IPS DF 4.7 (cell line): ENCODE results near the gene COL5A1.

Source experiments
- DNase-seq: peaks from one replicate; pipeline ENCODE4 v3.0.0-alpha.2; 2013; ENCODE audit warnings: low spot score; ENCODE audit errors: extremely low read depth

COL5A1 gene

DNA sequence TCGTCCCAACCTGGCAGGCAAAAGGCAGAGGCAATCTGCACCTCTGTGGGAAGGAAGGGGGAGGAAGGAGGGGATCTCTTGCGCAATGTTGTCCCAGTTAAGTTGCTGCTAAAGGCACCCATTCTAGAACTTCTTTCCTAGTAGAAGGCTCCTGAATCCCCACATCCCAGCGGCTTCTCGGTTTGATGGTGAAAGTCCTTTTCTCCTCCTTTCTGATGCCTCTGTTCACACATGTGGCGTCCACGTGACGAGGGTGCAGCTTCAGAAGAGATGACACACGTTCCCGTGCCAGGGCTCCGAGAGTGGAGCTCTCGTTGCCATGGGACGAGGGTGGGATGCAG, 142.1 kb downstream of the COL5A1 start:
- DNase-seq: no peak

DNA sequence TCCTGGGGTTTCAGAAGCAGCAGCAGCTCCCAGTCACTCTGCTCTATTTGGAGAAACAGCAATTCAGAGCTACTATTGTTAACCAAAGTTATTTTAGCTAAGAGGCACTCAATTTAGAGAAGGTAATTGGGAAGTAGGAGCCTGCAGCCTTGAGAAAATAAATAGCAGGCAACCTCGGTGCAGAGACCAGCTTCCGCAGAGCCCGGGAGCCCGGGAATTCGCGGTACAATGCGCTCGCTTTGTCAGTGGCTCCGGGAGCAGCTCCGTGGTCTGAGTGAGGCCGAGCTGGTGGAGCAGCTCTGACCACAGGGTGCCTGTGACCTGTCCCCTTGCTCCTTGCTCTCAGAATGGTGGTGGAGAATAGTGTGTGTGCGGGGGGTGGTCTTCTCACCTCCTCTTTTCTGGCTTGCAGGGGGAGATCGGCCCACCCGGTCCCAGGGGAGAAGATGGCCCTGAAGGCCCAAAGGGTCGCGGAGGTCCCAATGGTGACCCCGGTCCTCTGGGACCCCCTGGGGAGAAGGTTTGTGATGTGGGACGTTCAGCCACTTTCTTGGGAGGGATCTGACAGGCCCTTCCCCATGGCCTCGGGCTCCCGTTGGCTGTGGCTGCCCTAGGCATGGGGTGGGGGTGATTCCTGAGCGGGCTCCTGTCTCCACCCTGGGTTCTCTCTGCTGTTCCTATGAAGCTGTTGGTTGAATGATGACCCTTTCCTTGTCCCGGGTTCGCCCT, 143.1 kb downstream of the COL5A1 start:
- DNase-seq: no peak

DNA sequence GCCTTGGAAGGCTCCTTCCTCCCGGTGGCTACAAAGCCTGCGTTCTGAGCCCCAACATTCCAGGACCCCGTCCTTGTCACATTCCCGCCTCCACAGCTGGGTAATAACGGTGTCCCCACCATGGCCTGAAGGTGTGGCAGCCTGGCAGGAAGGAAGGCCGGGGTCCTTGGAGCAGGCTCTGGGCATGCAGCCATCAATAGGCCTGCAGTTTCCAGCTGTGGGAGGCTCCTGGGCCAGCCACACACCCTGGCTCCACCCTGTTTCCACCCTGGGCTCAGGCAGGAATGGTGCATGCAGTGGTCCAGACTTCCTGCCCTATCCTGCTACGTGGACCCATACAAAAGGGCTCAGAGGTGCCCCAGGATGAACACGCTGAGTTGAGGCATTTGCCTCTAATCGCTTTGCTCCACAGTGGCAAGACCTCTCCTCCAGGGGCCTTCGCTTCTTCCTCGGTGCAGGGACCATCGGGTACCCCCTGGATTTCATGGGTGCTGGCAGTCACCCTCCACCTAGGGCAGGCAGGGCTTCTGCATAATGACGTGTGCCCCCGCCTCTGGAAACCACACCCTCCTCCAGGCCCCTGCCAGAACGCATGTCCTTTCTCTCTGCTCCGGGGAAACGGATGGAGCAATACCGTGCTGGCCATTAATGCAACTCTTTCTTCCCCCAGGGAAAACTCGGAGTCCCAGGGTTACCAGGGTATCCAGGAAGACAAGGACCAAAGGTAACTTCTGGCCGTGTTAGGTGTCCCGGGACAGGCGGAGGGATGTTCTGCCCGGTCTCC, 143.9 kb downstream of the COL5A1 start:
- no peak for DNase-seq

GRCh38 chr9:134787601-134788531, 146.3 kb downstream of the COL5A1 start:
- DNase-seq: no peak

DNA sequence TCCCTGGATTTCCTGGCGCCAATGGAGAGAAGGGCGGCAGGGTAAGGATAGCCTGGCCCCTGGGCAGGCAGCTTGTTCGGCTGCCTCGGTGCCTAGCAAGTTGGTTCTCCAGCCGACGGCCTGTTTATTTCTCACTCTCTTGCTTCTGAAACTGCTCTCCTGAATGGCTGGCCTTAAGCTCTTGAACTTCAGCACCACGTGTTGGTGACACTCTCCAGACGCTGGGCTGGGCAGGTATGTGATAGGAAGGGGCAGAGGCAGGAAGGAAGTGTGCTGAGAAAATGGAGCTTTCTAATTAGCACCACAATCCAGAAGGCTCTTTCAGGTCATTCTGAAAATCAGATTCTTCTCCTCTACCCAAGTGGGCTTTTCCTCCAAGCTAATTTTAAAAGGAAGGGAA, 147.6 kb downstream of the COL5A1 start:
- DNase-seq: no peak

DNA sequence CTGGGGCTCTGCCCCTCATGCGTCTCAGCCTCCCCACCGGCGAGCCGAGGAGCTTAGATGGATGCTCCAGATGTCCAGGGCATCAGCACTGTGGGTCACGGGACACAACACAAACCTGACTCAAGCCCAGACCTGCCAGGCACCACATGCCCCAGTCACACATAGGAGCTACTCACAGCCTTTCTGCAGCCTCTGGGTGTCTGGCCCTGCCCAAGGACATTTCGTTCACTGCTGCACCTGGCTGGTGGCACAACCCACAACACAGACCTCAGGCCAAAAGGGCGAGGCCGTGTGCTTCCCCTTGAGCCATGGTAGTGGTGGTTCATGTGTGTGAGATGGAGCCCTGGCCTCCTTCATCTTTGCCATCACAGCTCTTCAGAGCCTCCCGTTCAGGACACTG, 149.4 kb downstream of the COL5A1 start:
- DNase-seq: no peak

- no peak for DNase-seq
Measured at GRCh38 chr9:134792627-134793026, 151.0 kb downstream of the COL5A1 start.

DNA sequence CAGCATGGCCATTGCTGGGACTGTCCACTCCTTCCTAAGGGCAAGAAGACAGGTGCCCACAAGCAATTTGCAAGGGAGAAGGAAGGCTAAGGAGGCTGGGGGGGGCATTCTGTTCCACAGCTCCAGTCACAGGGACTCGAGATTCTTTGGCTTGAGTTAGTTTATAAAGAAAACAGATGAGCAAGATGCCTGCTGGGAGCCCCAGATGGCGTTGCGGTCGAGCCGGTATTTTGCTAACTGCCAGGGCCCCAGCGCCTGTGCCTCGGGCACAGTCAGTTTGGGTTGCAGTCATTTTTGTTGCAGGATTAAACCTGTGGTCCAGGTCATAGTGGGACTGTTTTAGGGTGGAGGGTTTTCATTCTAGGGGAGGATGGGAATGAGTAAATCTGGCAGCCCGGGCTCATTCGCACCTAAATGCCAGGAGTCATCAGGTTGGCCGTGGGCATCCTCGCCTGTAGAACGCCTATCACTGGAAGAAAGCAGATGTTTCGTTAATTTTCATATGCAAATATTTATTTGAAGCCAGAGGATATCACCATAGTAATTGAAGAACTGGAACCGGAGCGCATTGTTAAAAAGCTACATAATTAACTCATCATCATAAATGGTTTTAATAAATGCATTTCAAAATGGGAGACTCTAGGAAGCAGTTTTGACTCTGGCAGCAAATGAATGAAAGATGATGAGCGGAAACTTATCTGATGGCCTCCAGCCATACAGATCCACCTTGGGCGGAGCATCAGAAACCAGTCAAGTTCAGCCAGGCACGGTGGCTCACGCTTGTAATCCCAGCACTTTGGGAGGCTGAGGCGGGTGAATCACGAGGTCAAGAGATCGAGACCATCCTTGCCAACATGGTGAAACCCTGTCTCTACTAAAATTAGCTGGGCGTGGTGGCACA, 151.9 kb downstream of the COL5A1 start:
- DNase-seq: no peak

DNA sequence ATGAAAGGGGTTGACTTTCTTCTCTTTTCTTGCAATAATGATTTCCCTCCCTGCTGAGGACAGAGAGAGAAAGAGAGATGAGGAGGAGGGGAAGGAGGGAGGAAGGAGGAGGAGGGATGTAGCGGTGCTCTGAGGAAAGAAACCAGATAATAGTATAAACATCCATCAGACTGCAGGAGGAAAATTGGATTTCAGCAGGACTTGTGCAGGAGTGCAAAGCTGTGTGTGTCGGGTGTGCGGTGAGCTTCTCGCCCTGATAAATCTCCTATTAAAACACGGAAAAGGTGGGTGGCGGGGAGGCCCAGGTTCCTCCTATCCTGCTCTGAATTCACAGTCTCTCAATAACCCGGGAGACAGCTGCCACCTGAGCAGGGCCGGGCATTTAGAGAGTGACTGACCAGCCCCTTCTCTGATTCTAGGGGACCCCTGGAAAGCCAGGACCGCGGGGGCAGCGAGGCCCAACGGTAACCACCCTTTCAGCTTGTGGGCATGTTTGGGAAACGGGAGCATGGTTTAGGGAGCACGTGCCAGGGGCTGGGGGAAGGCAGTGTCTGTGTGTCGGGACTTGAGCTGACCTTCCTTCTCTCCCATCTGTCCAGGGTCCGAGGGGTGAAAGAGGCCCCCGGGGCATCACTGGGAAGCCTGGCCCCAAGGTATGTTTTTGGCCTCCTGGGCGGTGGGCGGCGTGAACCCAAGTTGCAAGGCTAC, 153.2 kb downstream of the COL5A1 start:
- DNase-seq: no peak

GRCh38 chr9:134795446-134795845, 153.8 kb downstream of the COL5A1 start:
- no peak for DNase-seq

DNA sequence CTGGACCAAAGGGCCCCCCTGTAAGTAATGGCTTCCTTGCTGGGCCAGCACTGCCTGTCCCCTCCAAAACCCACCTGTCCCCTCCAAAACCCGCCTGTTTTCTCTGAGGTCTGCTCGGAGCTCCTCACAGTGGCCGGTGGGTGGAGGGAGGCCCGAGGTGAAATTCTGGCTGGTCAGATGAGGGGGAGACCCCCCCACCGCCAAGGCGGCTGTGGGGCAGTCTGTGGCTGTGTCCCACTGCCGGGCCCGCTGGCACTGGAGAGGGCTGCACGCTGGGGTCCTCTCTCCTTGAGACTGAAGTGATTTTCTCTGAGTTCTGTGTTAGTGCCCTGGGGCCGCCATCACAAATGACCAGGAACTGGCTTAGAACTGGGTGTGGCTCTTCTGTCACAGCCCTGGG, 155.3 kb downstream of the COL5A1 start:
- DNase-seq: no peak

DNA sequence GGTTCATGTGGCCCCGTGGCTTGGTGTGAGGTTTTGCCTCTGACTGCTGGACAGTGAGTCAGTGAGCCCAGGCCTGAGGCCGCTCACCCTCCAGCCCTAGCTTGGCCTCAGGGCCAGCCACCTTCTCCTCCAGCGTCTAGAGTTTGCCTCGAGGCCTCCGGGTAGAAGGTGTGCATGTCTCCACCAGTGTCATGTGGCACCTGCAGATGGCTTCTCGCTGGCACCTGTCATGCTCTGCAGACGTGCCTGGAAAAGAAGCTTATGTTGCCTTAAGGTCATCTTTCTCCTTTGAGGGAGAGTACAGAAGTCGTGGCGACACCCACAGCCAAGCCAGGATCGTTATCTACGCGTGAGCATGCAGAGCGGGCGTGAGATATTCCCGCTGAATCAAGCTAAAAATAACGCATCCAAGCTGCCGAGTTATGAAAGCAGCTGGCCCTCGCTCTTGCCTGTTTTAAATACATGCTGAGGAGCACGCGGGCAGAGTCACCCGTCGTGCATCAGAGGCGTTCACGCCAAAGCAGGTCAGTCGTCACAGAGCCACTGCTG, 159.3 kb downstream of the COL5A1 start:
- no peak for DNase-seq

GRCh38 chr9:134802216-134802795, 160.7 kb downstream of the COL5A1 start:
- DNase-seq: no peak

DNA sequence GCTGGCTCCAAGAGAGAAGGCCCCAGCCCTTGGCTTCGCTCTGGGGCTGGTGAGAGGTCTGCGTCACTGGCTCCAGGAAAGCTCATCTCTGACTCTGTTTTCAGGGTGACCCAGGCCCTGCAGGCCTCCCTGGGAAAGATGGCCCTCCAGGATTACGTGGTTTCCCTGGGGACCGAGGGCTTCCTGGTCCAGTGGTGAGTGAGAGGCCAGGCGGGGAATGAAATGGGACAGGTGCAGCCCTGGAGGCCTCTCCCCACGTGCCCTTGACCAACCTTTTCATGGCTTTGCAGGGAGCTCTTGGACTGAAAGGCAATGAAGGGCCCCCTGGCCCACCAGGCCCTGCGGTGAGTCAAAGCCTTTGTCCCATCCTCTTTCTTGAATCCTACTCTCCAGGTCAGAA, 163.3 kb downstream of the COL5A1 start:
- no peak for DNase-seq

GRCh38 chr9:134807716-134808446, 166.3 kb downstream of the COL5A1 start:
- no peak for DNase-seq

- DNase-seq: no peak
Measured at GRCh38 chr9:134808447-134808792, 166.8 kb downstream of the COL5A1 start.

DNA sequence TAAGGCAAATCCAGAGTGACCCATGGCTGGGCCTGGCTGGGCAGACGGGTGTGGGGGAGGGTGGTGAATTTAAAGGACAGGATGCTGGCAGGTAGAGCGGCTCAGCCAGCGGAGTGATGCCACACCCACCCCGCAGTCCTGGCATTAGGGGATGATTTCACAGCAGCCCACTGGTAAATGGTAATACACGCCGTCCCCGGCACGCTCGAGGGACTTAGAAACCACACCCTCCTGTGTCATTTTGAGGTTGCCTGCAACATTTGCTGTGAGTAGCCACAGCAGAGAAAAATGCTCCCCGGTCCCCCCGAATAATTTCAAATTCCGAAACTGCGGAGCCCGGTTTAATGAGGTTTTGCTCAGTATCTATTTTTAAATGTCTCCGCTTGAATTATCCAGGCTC, 167.7 kb downstream of the COL5A1 start:
- DNase-seq: no peak

DNA sequence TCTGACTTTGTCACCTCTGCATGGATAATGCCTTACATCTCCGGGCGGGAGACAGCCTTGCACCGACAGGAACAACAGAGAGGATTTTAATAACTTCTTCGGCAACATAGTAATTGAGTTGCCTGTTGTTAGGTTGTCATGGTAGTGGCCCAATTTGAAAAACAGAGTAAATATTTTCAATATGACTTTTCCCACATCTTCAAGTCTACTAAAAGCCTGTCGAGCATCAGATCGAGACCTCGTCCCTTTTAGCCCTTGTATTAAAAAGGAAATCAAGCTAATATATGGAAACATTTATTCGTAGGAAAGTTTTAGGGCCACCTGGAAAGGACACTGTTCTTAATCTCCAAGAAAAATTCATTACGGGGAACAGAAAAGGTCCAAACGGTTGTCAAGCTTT, 168.2 kb downstream of the COL5A1 start:
- no peak for DNase-seq

DNA sequence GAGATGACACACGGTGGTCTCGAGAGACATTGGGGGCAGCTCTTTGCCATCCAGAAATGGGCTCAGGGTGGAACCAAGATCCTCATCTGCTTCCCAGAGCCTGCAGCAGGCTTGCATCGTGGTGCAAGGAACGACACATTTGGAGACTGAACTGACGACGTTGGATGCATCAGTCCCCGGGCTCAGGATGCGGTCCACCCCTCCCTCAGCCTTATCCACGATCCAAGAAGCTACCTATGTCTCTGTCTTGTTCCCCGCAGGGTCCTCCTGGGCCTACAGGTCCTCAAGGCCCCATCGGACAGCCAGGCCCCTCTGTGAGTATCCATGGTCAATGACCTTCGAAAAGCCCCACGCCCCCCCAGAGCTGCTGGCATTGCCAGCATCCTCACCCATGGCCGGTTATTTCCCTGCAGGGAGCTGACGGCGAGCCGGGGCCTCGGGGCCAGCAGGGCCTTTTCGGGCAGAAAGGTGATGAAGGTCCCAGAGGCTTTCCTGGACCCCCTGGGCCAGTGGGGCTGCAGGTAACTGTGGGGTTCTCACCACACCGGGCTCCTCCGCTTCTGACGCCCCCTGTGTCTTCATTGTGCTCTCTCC, 169.6 kb downstream of the COL5A1 start:
- no peak for DNase-seq
